GM12878 (cell line): ENCODE results near the gene TET2. TPM values are rescaled to one million over a fixed set of nuclear protein-coding genes. Genes with fewer than 3 reads are reported as not detected.

Source experiments
- BCLAF1 ChIP-seq: fragments of 450-650 bp; IDR thresholded peaks from 2 replicates; pipeline ENCODE4 v1.6.1; 2017; ENCODE audit warnings: antibody characterized with exemption, mild to moderate bottlenecking, moderate library complexity
- BMI1 ChIP-seq: fragments of 450-650 bp; IDR thresholded peaks from 2 replicates; pipeline ENCODE4 v1.6.1; 2016; ENCODE audit warnings: mild to moderate bottlenecking, moderate library complexity, borderline replicate concordance
- CBFB ChIP-seq: IDR thresholded peaks from 2 replicates; pipeline ENCODE4 v1.6.1; 2016; ENCODE audit warnings: antibody characterized with exemption, low read depth
- CHD4 ChIP-seq: fragments of 200-600 bp; sonication (generic); IDR thresholded peaks from 2 replicates; pipeline ENCODE4 v1.6.1; 2016; ENCODE audit warnings: mild to moderate bottlenecking
- EED ChIP-seq: sonication (generic); IDR thresholded peaks from 2 replicates; pipeline ENCODE4 v1.6.1; 2016; ENCODE audit warnings: antibody characterized with exemption, low read depth
- ELK1 ChIP-seq: IDR thresholded peaks from 2 replicates; pipeline ENCODE4 v1.6.1; 2012; ENCODE audit warnings: low read depth, low read length, improper control_type of control experiment
- ETV6 ChIP-seq, 2 experiments: fragments of 450-650 bp in 1 of 2; IDR thresholded peaks in 1 of 2; conservative IDR thresholded peaks in 1 of 2; 2 replicates each; pipeline ENCODE4 v1.6.1; 2014; ENCODE audit warnings: antibody characterized with exemption in 1 of 2, borderline replicate concordance in 1 of 2, low read depth in 1 of 2, mild to moderate bottlenecking in 1 of 2, moderate library complexity in 1 of 2
- GABPA ChIP-seq: IDR thresholded peaks from 2 replicates; pipeline ENCODE4 v1.6.1; 2014; ENCODE audit warnings: antibody characterized with exemption, low read depth, mild to moderate bottlenecking, inconsistent platforms
- HCFC1 ChIP-seq: fragments of 150-350 bp; IDR thresholded peaks from 2 replicates; pipeline ENCODE4 v1.6.1; 2014; ENCODE audit warnings: low read length
- JUND ChIP-seq: IDR thresholded peaks from 2 replicates; pipeline ENCODE4 v1.6.1; 2012; ENCODE audit warnings: low read depth, mild to moderate bottlenecking, low read length, improper control_type of control experiment, moderate library complexity
- KAT2A ChIP-seq: conservative IDR thresholded peaks from 2 replicates; pipeline ENCODE4 v1.6.1; 2011; ENCODE audit warnings: low read depth, low read length; ENCODE audit not compliant: control insufficient read depth
- MTA2 ChIP-seq: fragments of 450-650 bp; IDR thresholded peaks from 2 replicates; pipeline ENCODE4 v1.6.1; 2016; ENCODE audit warnings: low read depth, mild to moderate bottlenecking, moderate library complexity
- NKRF ChIP-seq: fragments of 450-650 bp; conservative IDR thresholded peaks from 2 replicates; pipeline ENCODE4 v1.6.1; 2017; ENCODE audit warnings: mild to moderate bottlenecking, moderate library complexity
- PAX8 ChIP-seq: fragments of 450-650 bp; IDR thresholded peaks from 2 replicates; pipeline ENCODE4 v1.6.1; 2017; ENCODE audit warnings: mild to moderate bottlenecking, moderate library complexity
- PML ChIP-seq: IDR thresholded peaks from 2 replicates; pipeline ENCODE4 v1.6.1; 2012; ENCODE audit warnings: low read length, inconsistent platforms
- POLR2AphosphoS5 ChIP-seq: IDR thresholded peaks from 2 replicates; pipeline ENCODE4 v1.6.1; 2011; ENCODE audit warnings: mild to moderate bottlenecking, low read length, inconsistent platforms
- RAD51 ChIP-seq: fragments of 450-650 bp; IDR thresholded peaks from 2 replicates; pipeline ENCODE4 v1.6.1; 2016; ENCODE audit warnings: moderate library complexity, mild to moderate bottlenecking, inconsistent platforms
- REST ChIP-seq: IDR thresholded peaks from 2 replicates; pipeline ENCODE4 v1.6.1; 2012; ENCODE audit warnings: mild to moderate bottlenecking, low read depth, low read length
- SP1 ChIP-seq: IDR thresholded peaks from one replicate; pipeline ENCODE4 v1.6.1; 2011; ENCODE audit warnings: low read depth, low read length
- SRF ChIP-seq, 2 experiments: IDR thresholded peaks; 2 replicates each; pipeline ENCODE4 v1.6.1; 2011; ENCODE audit warnings: low read depth in 2 of 2, low read length in 2 of 2, mild to moderate bottlenecking in 1 of 2, moderate library complexity in 1 of 2
- SUPT20H ChIP-seq: IDR thresholded peaks from 2 replicates; pipeline ENCODE4 v1.6.1; 2011; ENCODE audit warnings: low read depth, mild to moderate bottlenecking, low read length, moderate library complexity, borderline replicate concordance; ENCODE audit not compliant: control insufficient read depth
- ZZZ3 ChIP-seq: IDR thresholded peaks from 2 replicates; pipeline ENCODE4 v1.6.1; 2011; ENCODE audit warnings: low read depth; ENCODE audit not compliant: control insufficient read depth, insufficient read length
- polyA plus RNA-seq, 11 experiments: library from polyadenylated mRNA; depleted of rRNA in 4 of 11; unstranded in 6 of 11; stranded (reverse) in 5 of 11; fragments of >200 nt; fragmentation: Nextera tagmentation in 4 of 11; fragmentation: Illumina TruSeq in 1 of 11; extraction: Ambion mirVana in 4 of 11; extraction: Trizol in 1 of 11; gene quantifications; 1 replicate in 1 of 11; 2 replicates in 10 of 11; pipeline versions ENCODE4 v1.2.1 to v1.2.3, GENCODE V29; 2011 to 2016; ENCODE audit warnings: inconsistent platforms in 2 of 11, missing spikeins in 2 of 11, low read depth in 1 of 11
- total RNA-seq, 4 experiments: library from RNA; depleted of rRNA in 3 of 4; stranded (reverse); fragments of >200 nt in 3 of 4; fragmentation: Illumina TruSeq in 1 of 4; extraction: Trizol in 1 of 4; gene quantifications; 2 replicates each; pipeline versions ENCODE4 v1.2.1 to v1.2.3, GENCODE V29; 2013 to 2021

TET2 gene
- total and polyA plus RNA-seq, 10 of the 15 experiments (the other 5 are each of a cell fraction or from before 2014, with no cell fraction given) = 3.7 to 49.0 (median 27.5) TPM

- TF ChIP-seq POLR2AphosphoS5 (no peak), PAX8 (no peak), CBFB (peak; percentile 69; the same call in 1 of the 2 replicates), MTA2 (no peak), NKRF (no peak), RAD51 (no peak), BMI1 (no peak), PML (peak; percentile 69), CHD4 (no peak), REST (no peak), SRF (IDR thresholded peaks at IDR 0.05; ENCODE audit: low read depth in 2 of 2, low read length in 2 of 2) (peak in 1 of 2 experiments; percentile 88; a peak in 2 of 4 replicates), GABPA (peak; percentile 28; the same call in 1 of the 2 replicates), ETV6 (conservative IDR thresholded peaks at IDR 0.05 in 1 of 2, IDR thresholded peaks at IDR 0.05 in 1 of 2; ENCODE audit: borderline replicate concordance in 1 of 2, low read depth in 1 of 2) (no peak), HCFC1 (no peak), JUND (no peak), ZZZ3 (no peak), ELK1 (no peak), SUPT20H (no peak), SP1 (no peak), EED (peak; percentile 63), KAT2A (no peak), BCLAF1 (no peak)
Measured at GRCh38 chr4:105215609-105216313, 69.1 kb downstream of the TET2 start (continued).
